Fibroblast of peridontal ligament (primary cell): Measurements from ENCODE around the gene ADM2.

Experiments used
- DNase-seq: peaks from one replicate; pipeline ENCODE4 v3.0.0-alpha.2; 2010; ENCODE audit errors: extremely low read depth

The ADM2 gene

GRCh38 chr22:50525104-50525857 is 43.9 kb downstream of the ADM2 start, which contains the start of gene SCO2:
Gene SCO2, minus strand, starts transcription at chr22:50525598. Its CDS starts 1,187 bp downstream, at chr22:50524411.
- peak; percentile 94 for DNase-seq

GRCh38 chr22:50525858-50526107 is 44.4 kb downstream of the ADM2 start:
- DNase-seq, result no peak

- DNase-seq, result peak; percentile 59
These were observed 44.9 kb downstream of the ADM2 start for GRCh38 chr22:50526108-50526833.

- DNase-seq, result no peak
These were observed 45.8 kb downstream of the ADM2 start for GRCh38 chr22:50526834-50527801.

GRCh38 chr22:50527921-50528681 is 46.8 kb downstream of the ADM2 start:
- DNase-seq, result no peak

- DNase-seq, result no peak
These were observed 47.5 kb downstream of the ADM2 start for GRCh38 chr22:50528682-50529415.

GRCh38 chr22:50529416-50529896 is 48.1 kb downstream of the ADM2 start:
- no peak for DNase-seq

GRCh38 chr22:50529897-50530579 is 48.7 kb downstream of the ADM2 start, which contains the start of gene TYMP:
Gene TYMP, minus strand, starts transcription at chr22:50530012. Its CDS starts 303 bp downstream, at chr22:50529709.
- peak; percentile 71 for DNase-seq

- no peak for DNase-seq
These were observed 49.2 kb downstream of the ADM2 start for GRCh38 chr22:50530580-50530876.

- DNase-seq, result peak; percentile 75
These were observed 49.7 kb downstream of the ADM2 start for GRCh38 chr22:50530877-50531545.

- DNase-seq, result no peak
These were observed 50.2 kb downstream of the ADM2 start for GRCh38 chr22:50531546-50531961.

GRCh38 chr22:50531962-50532674 is 50.8 kb downstream of the ADM2 start:
- peak; percentile 59 for DNase-seq

- no peak for DNase-seq
These were observed 51.8 kb downstream of the ADM2 start for GRCh38 chr22:50532824-50533796.

GRCh38 chr22:50533856-50534711 is 52.7 kb downstream of the ADM2 start:
- peak; percentile 29 for DNase-seq

GRCh38 chr22:50535113-50535512 is 53.8 kb downstream of the ADM2 start:
- DNase-seq, result no peak
